ENCODE results near the gene NBEA. TPM values are rescaled to one million over a fixed set of nuclear protein-coding genes. Genes with fewer than 3 reads are reported as not detected.

NBEA gene
- total RNA-seq, 1 experiment from 2014 or later: 3.3 TPM

DNA sequence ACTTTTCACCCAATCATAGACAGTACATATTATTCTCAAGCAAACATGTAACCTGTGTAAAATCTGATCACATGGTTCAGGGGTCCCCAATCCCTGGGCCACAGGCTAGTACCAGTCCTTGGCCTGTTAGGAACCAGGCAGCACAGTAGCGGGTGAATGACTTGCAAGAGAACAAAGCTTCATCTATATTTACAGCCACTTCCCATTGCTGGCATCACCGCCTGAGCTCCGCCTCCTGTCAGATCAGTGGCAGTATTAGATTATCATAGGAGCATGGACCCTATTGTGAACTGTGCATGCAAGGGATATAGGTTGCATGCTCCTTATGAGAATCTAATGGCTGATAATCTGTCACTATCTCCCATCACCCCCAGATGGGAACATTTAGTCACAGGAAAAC, 401.3 kb downstream of the NBEA start:
- no peaks in the 10 kb centered on the region for H3K9me3 Mint-ChIP-seq (ENCODE audit: unreplicated experiment)
- H3K4me1 Mint-ChIP-seq (ENCODE audit: insufficient read depth, unreplicated experiment): no peaks in the 10 kb centered on the region
- no peaks in the 10 kb centered on the region for H3K36me3 Mint-ChIP-seq (ENCODE audit: insufficient read depth, unreplicated experiment)
- POLR2A ChIA-PET: no interaction called here
- TF ChIP-seq, protein P1, sequence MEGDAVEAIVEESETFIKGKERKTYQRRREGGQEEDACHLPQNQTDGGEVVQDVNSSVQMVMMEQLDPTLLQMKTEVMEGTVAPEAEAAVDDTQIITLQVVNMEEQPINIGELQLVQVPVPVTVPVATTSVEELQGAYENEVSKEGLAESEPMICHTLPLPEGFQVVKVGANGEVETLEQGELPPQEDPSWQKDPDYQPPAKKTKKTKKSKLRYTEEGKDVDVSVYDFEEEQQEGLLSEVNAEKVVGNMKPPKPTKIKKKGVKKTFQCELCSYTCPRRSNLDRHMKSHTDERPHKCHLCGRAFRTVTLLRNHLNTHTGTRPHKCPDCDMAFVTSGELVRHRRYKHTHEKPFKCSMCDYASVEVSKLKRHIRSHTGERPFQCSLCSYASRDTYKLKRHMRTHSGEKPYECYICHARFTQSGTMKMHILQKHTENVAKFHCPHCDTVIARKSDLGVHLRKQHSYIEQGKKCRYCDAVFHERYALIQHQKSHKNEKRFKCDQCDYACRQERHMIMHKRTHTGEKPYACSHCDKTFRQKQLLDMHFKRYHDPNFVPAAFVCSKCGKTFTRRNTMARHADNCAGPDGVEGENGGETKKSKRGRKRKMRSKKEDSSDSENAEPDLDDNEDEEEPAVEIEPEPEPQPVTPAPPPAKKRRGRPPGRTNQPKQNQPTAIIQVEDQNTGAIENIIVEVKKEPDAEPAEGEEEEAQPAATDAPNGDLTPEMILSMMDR (IDR thresholded peaks at IDR 0.05; ENCODE audit: unreplicated experiment): no peak
- no peaks in the 10 kb centered on the region for H3K27me3 Mint-ChIP-seq (ENCODE audit: insufficient read depth, unreplicated experiment)
- intact Hi-C loops (cut with micrococcal nuclease): no loop called here
- BruUV-seq (replicated peaks): no TSS peak
- no peak overlapping the region for H3K27ac Mint-ChIP-seq (ENCODE audit: low read depth, unreplicated experiment)
- CTCF ChIA-PET: interaction anchor here (0.6 kb wide), 1 partner anchor 1508 kb away, joined by 3 read pairs; no protein-coding TSS in a partner anchor
- DNase-seq (ENCODE audit: unreplicated experiment): no peak
- no peak overlapping the region for H3K4me3 Mint-ChIP-seq (ENCODE audit: unreplicated experiment)

DNA sequence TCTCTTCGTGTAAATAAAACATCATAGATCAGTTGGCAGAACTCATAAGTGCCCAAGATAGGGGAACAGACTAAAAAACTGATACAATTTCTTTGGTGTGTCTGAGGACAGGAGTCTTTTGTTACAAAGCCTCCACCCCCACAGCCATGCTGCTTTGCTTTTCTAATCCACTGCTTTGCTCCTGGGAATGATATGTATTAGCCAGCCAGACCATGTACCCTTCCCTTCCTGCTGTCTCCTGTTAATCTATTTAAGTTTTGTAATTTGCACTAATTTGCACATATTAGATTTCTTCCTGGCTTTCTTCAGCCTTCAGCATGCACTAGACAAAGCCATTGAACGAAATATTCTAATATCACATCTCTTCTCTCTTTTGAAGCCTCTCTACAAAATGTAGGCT, 403.9 kb downstream of the NBEA start:
- H3K36me3 Mint-ChIP-seq (ENCODE audit: insufficient read depth, unreplicated experiment): no peaks in the 10 kb centered on the region
- no peak for DNase-seq (ENCODE audit: unreplicated experiment)
- no peak overlapping the region for H3K27ac Mint-ChIP-seq (ENCODE audit: low read depth, unreplicated experiment)
- CTCF ChIA-PET: no interaction called here
- no peaks in the 10 kb centered on the region for H3K9me3 Mint-ChIP-seq (ENCODE audit: unreplicated experiment)
- TF ChIP-seq, protein P1 (IDR thresholded peaks at IDR 0.05; ENCODE audit: unreplicated experiment): no peak
- no peak overlapping the region for H3K4me3 Mint-ChIP-seq (ENCODE audit: unreplicated experiment)
- intact Hi-C loops (cut with micrococcal nuclease): no loop called here
- no peaks in the 10 kb centered on the region for H3K4me1 Mint-ChIP-seq (ENCODE audit: insufficient read depth, unreplicated experiment)
- BruUV-seq (replicated peaks): no TSS peak
- H3K27me3 Mint-ChIP-seq (ENCODE audit: insufficient read depth, unreplicated experiment): no peaks in the 10 kb centered on the region
- POLR2A ChIA-PET: no interaction called here

DNA sequence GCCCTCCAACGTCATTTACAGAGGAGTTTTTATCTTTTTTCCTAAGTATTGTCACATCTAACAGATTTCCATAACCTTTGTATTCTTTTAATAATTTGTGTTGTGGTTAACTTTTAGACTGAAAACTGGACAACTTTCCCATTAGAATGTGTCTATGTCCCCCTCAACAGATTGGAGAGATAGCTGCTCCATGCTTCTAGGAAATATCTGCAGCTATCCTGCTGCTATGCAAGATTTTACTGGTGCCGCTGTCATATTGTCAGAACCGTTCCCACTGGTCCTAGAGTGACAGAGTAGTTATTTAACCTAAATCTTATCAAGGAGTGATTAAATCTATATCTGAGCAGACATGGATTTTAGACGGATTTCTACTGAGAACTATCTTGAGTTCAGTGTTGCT, 404.4 kb downstream of the NBEA start:
- H3K27me3 Mint-ChIP-seq (ENCODE audit: insufficient read depth, unreplicated experiment): no peaks in the 10 kb centered on the region
- intact Hi-C loops (cut with micrococcal nuclease): no loop called here
- no peaks in the 10 kb centered on the region for H3K9me3 Mint-ChIP-seq (ENCODE audit: unreplicated experiment)
- no peak overlapping the region for H3K4me3 Mint-ChIP-seq (ENCODE audit: unreplicated experiment)
- no peak for DNase-seq (ENCODE audit: unreplicated experiment)
- TF ChIP-seq, protein P1 (IDR thresholded peaks at IDR 0.05; ENCODE audit: unreplicated experiment): no peak
- no peak overlapping the region for H3K27ac Mint-ChIP-seq (ENCODE audit: low read depth, unreplicated experiment)
- CTCF ChIA-PET: interaction anchor here (0.5 kb wide), 1 partner anchor 45 kb away, joined by 3 read pairs; no protein-coding TSS in a partner anchor
- BruUV-seq (replicated peaks): no TSS peak
- H3K36me3 Mint-ChIP-seq (ENCODE audit: insufficient read depth, unreplicated experiment): no peaks in the 10 kb centered on the region
- no peaks in the 10 kb centered on the region for H3K4me1 Mint-ChIP-seq (ENCODE audit: insufficient read depth, unreplicated experiment)
- POLR2A ChIA-PET: no interaction called here

DNA sequence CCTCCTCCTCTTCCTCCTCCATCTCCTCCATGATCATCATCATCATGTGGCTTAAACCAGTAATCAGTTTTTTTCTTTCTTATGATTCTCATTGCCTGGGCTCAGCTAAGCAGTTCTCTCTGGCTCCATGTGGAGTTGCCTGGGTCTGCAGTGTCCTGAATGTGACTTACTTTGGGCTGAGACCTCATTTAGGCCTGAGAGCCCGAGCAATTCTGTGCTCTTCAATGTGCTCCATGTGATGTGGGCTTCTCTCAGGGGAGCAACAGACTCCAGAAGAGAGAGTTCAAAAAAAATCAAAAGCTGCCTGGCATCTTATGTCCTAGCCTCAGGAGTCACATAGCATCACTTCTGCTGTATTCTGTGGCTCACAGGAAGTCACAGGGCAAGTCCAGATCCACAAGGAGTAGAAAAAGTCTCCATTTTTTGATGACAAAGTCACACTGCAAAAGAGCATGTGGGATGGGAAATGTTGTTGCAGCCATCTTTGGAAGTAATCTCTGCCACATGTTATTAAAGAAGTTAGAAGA, 405.7 kb downstream of the NBEA start:
- intact Hi-C loops (cut with micrococcal nuclease): no loop called here
- TF ChIP-seq, protein P1 (IDR thresholded peaks at IDR 0.05; ENCODE audit: unreplicated experiment): no peak
- no TSS peak for BruUV-seq (replicated peaks)
- no peak overlapping the region for H3K27ac Mint-ChIP-seq (ENCODE audit: low read depth, unreplicated experiment)
- no peaks in the 10 kb centered on the region for H3K27me3 Mint-ChIP-seq (ENCODE audit: insufficient read depth, unreplicated experiment)
- H3K4me3 Mint-ChIP-seq (ENCODE audit: unreplicated experiment): no peak overlapping the region
- H3K36me3 Mint-ChIP-seq (ENCODE audit: insufficient read depth, unreplicated experiment): no peaks in the 10 kb centered on the region
- H3K4me1 Mint-ChIP-seq (ENCODE audit: insufficient read depth, unreplicated experiment): no peaks in the 10 kb centered on the region
- DNase-seq (ENCODE audit: unreplicated experiment): no peak
- no peaks in the 10 kb centered on the region for H3K9me3 Mint-ChIP-seq (ENCODE audit: unreplicated experiment)
- ChIA-PET POLR2A (no interaction called here), CTCF (interaction anchor here (0.7 kb wide), 1 partner anchor 163 kb away, joined by 5 read pairs; no protein-coding TSS in a partner anchor)

All from MCF 10A (cell line).